Sigmoid colon (tissue), 7 donors: Measurements from ENCODE around the gene ROBO4. TPM values are rescaled to one million over a fixed set of nuclear protein-coding genes. Genes with fewer than 3 reads are reported as not detected.

Experiments used
- DNase-seq: peaks from one replicate; pipeline ENCODE4 v3.0.0-alpha.2; 2019
- H3K27ac ChIP-seq, 4 donors: fragments of 200-600 bp; sonication (generic); one replicate each; pipeline ENCODE4 v1.5.1; 2016 to 2019; ENCODE audit warnings: mild to moderate bottlenecking in 1 of 4
- H3K27me3 ChIP-seq, 3 donors: fragments of 200-600 bp; sonication (generic); one replicate each; pipeline ENCODE4 v1.5.1; 2019; ENCODE audit warnings: mild to moderate bottlenecking in 1 of 3
- H3K36me3 ChIP-seq, 4 donors: fragments of 200-600 bp; sonication (generic); one replicate each; pipeline ENCODE4 v1.5.1; 2016 to 2019
- H3K4me1 ChIP-seq, 4 donors: fragments of 200-600 bp; sonication (generic); one replicate each; pipeline ENCODE4 v1.5.1; 2017 to 2019
- H3K4me3 ChIP-seq, 4 donors: fragments of 200-600 bp; sonication (generic); one replicate each; pipeline ENCODE4 v1.5.1; 2017 to 2019; ENCODE audit warnings: mild to moderate bottlenecking in 2 of 4, moderate library complexity in 1 of 4
- H3K9me3 ChIP-seq, 4 donors: fragments of 200-600 bp in 3 of 4; sonication (generic) in 3 of 4; one replicate each; pipeline versions ENCODE4 v1.5.1 to v1.6.1; 2013 to 2019
- EP300 ChIP-seq, 4 donors: sonication (generic); formaldehyde crosslinking; IDR thresholded peaks; one replicate each; pipeline ENCODE4 v1.6.1; 2017; ENCODE audit warnings: antibody characterized with exemption in 4 of 4
- POLR2A ChIP-seq, 2 donors: fragments of 450-650 bp; IDR thresholded peaks; one replicate each; pipeline ENCODE4 v1.6.1; 2016; ENCODE audit warnings: antibody characterized with exemption in 2 of 2, mild to moderate bottlenecking in 2 of 2, moderate library complexity in 2 of 2
- POLR2AphosphoS5 ChIP-seq, 4 donors: sonication (generic); formaldehyde crosslinking; IDR thresholded peaks; one replicate each; pipeline ENCODE4 v1.6.1; 2017; ENCODE audit warnings: antibody characterized with exemption in 4 of 4
- WGBS, 2 donors: extraction: QIAGEN DNeasy Blood & Tissue Kit; methylation state at CpG; one replicate each; pipeline ENCODE4 v1.1.7; 2013; 5-methylcytosine and 5-hydroxymethylcytosine counted together
- intact Hi-C: fragments of 100-400 bp; cut with DNase I; formaldehyde crosslinking; loops from one replicate; pipeline ENCODE4 v1.15.1; 2023
- polyA plus RNA-seq, 3 donors: library from polyadenylated mRNA; stranded (reverse); fragments of 200-250 nt; gene quantifications; one replicate each; pipeline ENCODE4 v1.2.3, GENCODE V29; 2013
- total RNA-seq, 4 donors: library from RNA; depleted of rRNA; stranded (reverse); fragments of >200 nt; gene quantifications; one replicate each; pipeline ENCODE4 v1.1.0, GENCODE V29; 2016
- TF ChIP-seq, protein P1 (sequence below), 4 experiments: fragments of 450-650 bp in 3 of 4; fragments of 200-600 bp in 1 of 4; IDR thresholded peaks; one replicate each; pipeline ENCODE4 v1.5.1; 2016 to 2019; ENCODE audit warnings: antibody characterized with exemption in 4 of 4, mild to moderate bottlenecking in 3 of 4, moderate library complexity in 2 of 4
- donor health status: healthy with polysubstance abuse.
- donor health status: Bipolar disorder and iron deficiency.
- donor health status: healthy.

ROBO4 gene
- total and polyA plus RNA-seq, 7 donors: 0.46 to 13.8 (median 8.1) TPM

DNA sequence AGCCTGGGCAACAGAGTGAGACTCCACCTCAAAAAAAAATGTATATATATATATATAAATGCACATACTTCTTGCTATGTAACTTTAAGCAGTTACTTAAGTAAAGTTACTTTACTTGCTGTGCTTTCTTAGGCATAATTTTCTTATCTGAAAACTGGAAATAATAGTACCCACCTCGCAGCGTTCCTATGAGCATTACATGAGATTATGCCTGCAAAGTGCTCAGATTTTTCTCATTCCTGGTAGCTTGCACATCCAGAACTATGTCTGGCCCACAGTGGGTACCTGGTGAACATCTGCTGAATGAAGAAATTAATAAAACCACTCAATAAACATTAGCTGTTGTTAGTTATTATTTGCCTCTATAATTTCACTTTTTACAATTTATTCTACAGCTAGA is 38.5 kb downstream of the ROBO4 start:
- DNase-seq: no peak
- Histone ChIP-seq H3K4me3 (no peak overlapping the region), H3K27ac (no peak overlapping the region), H3K27me3 (peaks cover 10 to 75% (median 35%) of the 10 kb centered on the region in 3 donors), H3K9me3 (no peaks in the 10 kb centered on the region), H3K36me3 (no peaks in the 10 kb centered on the region), H3K4me1 (peaks cover 0 to 13% (median 12%) of the 10 kb centered on the region in 4 donors)
- TF ChIP-seq, protein P1, sequence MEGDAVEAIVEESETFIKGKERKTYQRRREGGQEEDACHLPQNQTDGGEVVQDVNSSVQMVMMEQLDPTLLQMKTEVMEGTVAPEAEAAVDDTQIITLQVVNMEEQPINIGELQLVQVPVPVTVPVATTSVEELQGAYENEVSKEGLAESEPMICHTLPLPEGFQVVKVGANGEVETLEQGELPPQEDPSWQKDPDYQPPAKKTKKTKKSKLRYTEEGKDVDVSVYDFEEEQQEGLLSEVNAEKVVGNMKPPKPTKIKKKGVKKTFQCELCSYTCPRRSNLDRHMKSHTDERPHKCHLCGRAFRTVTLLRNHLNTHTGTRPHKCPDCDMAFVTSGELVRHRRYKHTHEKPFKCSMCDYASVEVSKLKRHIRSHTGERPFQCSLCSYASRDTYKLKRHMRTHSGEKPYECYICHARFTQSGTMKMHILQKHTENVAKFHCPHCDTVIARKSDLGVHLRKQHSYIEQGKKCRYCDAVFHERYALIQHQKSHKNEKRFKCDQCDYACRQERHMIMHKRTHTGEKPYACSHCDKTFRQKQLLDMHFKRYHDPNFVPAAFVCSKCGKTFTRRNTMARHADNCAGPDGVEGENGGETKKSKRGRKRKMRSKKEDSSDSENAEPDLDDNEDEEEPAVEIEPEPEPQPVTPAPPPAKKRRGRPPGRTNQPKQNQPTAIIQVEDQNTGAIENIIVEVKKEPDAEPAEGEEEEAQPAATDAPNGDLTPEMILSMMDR (IDR thresholded peaks at IDR 0.05): no peak
- TF ChIP-seq POLR2AphosphoS5 (IDR thresholded peaks at IDR 0.05) (no peak), EP300 (IDR thresholded peaks at IDR 0.05) (no peak), POLR2A (IDR thresholded peaks at IDR 0.05) (no peak)
- intact Hi-C loops: no loop called here
- WGBS, 2 donors: 87 to 88% methylated on average over 2 of the region's 2 CpGs

DNA sequence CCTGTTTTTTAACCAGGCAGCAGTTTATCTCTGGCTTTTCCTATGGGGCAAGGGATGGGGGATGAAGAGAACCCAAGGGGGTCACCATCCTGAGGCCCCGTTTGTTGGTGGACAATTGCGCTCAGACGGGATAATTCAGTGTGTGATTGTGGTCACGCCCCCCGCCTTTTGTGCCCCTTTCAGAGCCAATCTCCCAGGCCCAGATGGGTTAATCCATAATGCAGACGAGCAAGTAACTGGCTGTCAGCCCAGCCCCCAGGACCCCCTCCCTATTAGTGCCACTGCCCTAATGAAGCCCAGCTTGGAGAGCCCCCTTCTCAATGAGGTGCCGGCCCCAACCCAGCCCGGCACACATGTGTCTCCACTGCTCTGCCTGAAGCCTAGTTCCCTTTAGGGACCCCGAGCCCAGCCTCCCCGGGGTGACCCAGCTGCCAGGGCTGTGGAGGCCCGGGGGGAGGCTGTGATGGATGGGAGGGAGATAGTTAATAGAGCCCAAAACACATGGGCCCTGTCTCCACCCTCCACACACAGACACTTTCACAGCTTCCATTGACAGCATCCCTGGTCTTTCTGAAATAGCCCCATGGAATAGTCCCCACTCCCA is 51.5 kb downstream of the ROBO4 start:
- TF ChIP-seq POLR2AphosphoS5 (IDR thresholded peaks at IDR 0.05): no peak
- TF ChIP-seq EP300 (IDR thresholded peaks at IDR 0.05): no peak
- TF ChIP-seq, protein P1 (IDR thresholded peaks at IDR 0.05): no peak
- TF ChIP-seq POLR2A (IDR thresholded peaks at IDR 0.05): no peak
- no peak for DNase-seq
- H3K4me1 ChIP-seq: peaks cover 0 to 11% (median 9%) of the 10 kb centered on the region in 4 donors
- H3K36me3 ChIP-seq: no peaks in the 10 kb centered on the region
- intact Hi-C loops: no loop called here
- peaks cover 38 to 100% (median 71%) of the 10 kb centered on the region in 3 donors for H3K27me3 ChIP-seq
- H3K27ac ChIP-seq: no peak overlapping the region
- 13 to 16% methylated on average over 11 of the region's 11 CpGs for WGBS, 2 donors
- H3K4me3 ChIP-seq: no peak overlapping the region
- no peaks in the 10 kb centered on the region for H3K9me3 ChIP-seq

DNA sequence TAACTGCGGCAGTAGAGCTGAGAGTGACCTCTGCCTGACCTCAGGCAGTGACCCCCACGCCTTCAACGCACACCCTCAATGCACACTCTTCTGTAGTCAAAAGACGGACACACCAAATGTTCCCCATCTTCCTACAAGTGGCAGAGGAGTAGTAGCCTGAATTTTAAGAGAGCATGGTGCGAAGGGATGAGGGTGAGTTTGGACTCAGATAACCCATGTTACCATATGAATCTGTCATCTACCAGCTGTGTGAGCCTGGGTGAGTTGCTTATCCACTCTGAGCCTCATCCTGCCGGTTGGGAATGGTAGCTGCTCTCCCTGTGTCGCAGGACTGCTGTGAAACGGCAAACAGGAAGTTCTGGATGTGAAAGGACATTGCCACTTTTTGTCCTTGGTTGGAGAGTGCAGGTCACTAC is 53.0 kb downstream of the ROBO4 start:
- Histone ChIP-seq H3K4me3 (no peak overlapping the region), H3K9me3 (no peaks in the 10 kb centered on the region), H3K27me3 (peaks cover 42 to 100% (median 86%) of the 10 kb centered on the region in 3 donors), H3K4me1 (peaks cover 0 to 14% (median 13%) of the 10 kb centered on the region in 4 donors), H3K36me3 (no peaks in the 10 kb centered on the region), H3K27ac (no peak overlapping the region)
- DNase-seq: no peak
- intact Hi-C loops: no loop called here
- TF ChIP-seq, protein P1 (IDR thresholded peaks at IDR 0.05): no peak
- TF ChIP-seq POLR2A (IDR thresholded peaks at IDR 0.05) (no peak), EP300 (IDR thresholded peaks at IDR 0.05) (no peak), POLR2AphosphoS5 (IDR thresholded peaks at IDR 0.05) (no peak)
- 12 to 15% methylated on average over 8 of the region's 8 CpGs for WGBS, 2 donors

DNA sequence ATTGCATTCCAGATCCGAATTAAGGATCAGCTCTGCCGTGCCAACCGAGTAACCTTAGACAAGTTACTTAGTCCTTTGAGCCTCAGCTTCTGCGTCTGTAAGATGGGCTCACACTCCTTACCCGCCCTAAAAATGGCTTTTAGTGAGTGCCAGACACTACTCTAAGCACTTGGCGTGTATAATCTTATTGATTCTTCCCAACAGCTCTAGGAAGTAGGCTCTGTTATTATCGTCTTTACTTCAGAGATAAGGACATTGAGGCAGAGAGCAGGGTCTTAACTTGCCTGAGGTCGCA is 54.1 kb downstream of the ROBO4 start:
- intact Hi-C loops: no loop called here
- TF ChIP-seq EP300 (IDR thresholded peaks at IDR 0.05) (no peak), POLR2A (IDR thresholded peaks at IDR 0.05) (no peak)
- peaks cover 51 to 100% (median 90%) of the 10 kb centered on the region in 3 donors for H3K27me3 ChIP-seq
- H3K36me3 ChIP-seq: no peaks in the 10 kb centered on the region
- peaks cover 0 to 23% (median 22%) of the 10 kb centered on the region in 4 donors for H3K4me1 ChIP-seq
- whole genome bisulfite sequencing, 2 donors: 9 to 12% methylated on average over 8 of the region's 8 CpGs
- no peak overlapping the region for H3K27ac ChIP-seq
- H3K9me3 ChIP-seq: no peaks in the 10 kb centered on the region
- no peak overlapping the region for H3K4me3 ChIP-seq
- DNase-seq: no peak

DNA sequence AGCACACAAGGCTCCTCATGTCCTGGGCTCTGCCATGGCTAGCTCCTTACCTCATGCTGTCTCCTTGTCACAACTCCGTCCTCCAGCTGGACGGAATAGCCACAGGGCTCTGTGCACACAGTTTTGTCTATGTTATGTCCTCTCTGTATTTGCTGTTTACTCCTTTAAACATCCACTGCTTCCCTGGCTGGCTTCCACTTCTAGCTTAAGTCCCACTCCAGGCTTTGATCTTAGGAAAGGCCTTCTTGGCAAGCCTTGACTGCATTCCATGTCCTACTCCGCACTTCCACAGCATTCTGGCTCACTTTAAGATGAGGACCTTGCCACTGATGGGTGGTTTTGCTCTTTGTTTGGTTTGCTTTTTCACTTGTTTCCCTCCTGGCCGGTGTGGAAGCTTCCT is 55.4 kb downstream of the ROBO4 start:
- intact Hi-C loops: no loop called here
- H3K27ac ChIP-seq: no peak overlapping the region
- H3K9me3 ChIP-seq: no peaks in the 10 kb centered on the region
- H3K4me1 ChIP-seq: peaks cover 0 to 23% (median 22%) of the 10 kb centered on the region in 4 donors
- no peak overlapping the region for H3K4me3 ChIP-seq
- 28 to 32% methylated on average over 4 of the region's 4 CpGs for WGBS, 2 donors
- no peaks in the 10 kb centered on the region for H3K36me3 ChIP-seq
- TF ChIP-seq POLR2A (IDR thresholded peaks at IDR 0.05): no peak
- TF ChIP-seq, protein P1 (IDR thresholded peaks at IDR 0.05): no peak
- TF ChIP-seq POLR2AphosphoS5 (IDR thresholded peaks at IDR 0.05): no peak
- no peak for TF ChIP-seq EP300 (IDR thresholded peaks at IDR 0.05)
- no peak for DNase-seq
- H3K27me3 ChIP-seq: peaks cover 51 to 98% (median 88%) of the 10 kb centered on the region in 3 donors
